Measurements from ENCODE around the gene GAS2. TPM values are rescaled to one million over a fixed set of nuclear protein-coding genes. Genes with fewer than 3 reads are reported as not detected.
A peak's percentile ranks its signal among the peaks of the same experiment; 100 is the strongest.

GAS2 gene
- total RNA-seq, 2 donors from 2014 or later = 2.0 to 2.5 TPM

GRCh38 chr11:22656130-22656529 is 10.3 kb upstream of the GAS2 start:
- Mint-ChIP-seq H3K27ac (no peak overlapping the region), H3K4me3 (no peak overlapping the region), H3K4me1 (ENCODE audit: low read depth) (peaks cover 16% of the 10 kb centered on the region), H3K9me3 (peaks cover 0 to 5% of the 10 kb centered on the region in 2 donors), H3K27me3 (ENCODE audit: low read depth) (no peaks in the 10 kb centered on the region), H3K36me3 (ENCODE audit: insufficient read depth in 2 of 2) (peaks cover 2% of the 10 kb centered on the region in 2 donors)
- DNase-seq (no peak), ATAC-seq (replicated peaks in 1 of 2) (no peak)

GRCh38 chr11:22657101-22657694 is 9.2 kb upstream of the GAS2 start:
- Mint-ChIP-seq H3K36me3 (ENCODE audit: insufficient read depth in 2 of 2) (no peaks in the 10 kb centered on the region), H3K4me1 (ENCODE audit: low read depth) (peaks cover 16% of the 10 kb centered on the region), H3K9me3 (peaks cover 0 to 3% of the 10 kb centered on the region in 2 donors), H3K27me3 (ENCODE audit: low read depth) (no peaks in the 10 kb centered on the region), H3K4me3 (peak overlapping the region in 1 of 2 donors; percentile 10), H3K27ac (peak overlapping the region; percentile 89)
- ATAC-seq (replicated peaks in 1 of 2) = peak; percentile 86 to 91
- peak; percentile 1 to 10 for DNase-seq

- Mint-ChIP-seq H3K36me3 (ENCODE audit: insufficient read depth in 2 of 2) (no peaks in the 10 kb centered on the region), H3K9me3 (no peaks in the 10 kb centered on the region), H3K27ac (no peak overlapping the region), H3K27me3 (ENCODE audit: low read depth) (no peaks in the 10 kb centered on the region), H3K4me3 (no peak overlapping the region), H3K4me1 (ENCODE audit: low read depth) (peaks cover 16% of the 10 kb centered on the region)
- no peak for ATAC-seq (replicated peaks in 1 of 2)
- DNase-seq = no peak
These were observed 6.6 kb upstream of the GAS2 start for GRCh38 chr11:22659783-22660182.

GRCh38 chr11:22666688-22667439 is 453 bp downstream of the GAS2 start:
- no peak overlapping the region for H3K27ac Mint-ChIP-seq

GRCh38 chr11:22668005-22668796 is 1.8 kb downstream of the GAS2 start:
- peaks cover 28% of the 10 kb centered on the region for H3K4me1 Mint-ChIP-seq (ENCODE audit: low read depth)
- H3K27ac Mint-ChIP-seq = no peak overlapping the region
- DNase-seq (no peak), ATAC-seq (replicated peaks in 1 of 2) (no peak)
- no peaks in the 10 kb centered on the region for H3K9me3 Mint-ChIP-seq
- H3K4me3 Mint-ChIP-seq = no peak overlapping the region
- no peaks in the 10 kb centered on the region for H3K36me3 Mint-ChIP-seq (ENCODE audit: insufficient read depth in 2 of 2)
- H3K27me3 Mint-ChIP-seq (ENCODE audit: low read depth) = peaks cover 52% of the 10 kb centered on the region

More at GRCh38 chr11:22666688-22667439, 453 bp downstream of the GAS2 start:
- Mint-ChIP-seq H3K9me3 (no peaks in the 10 kb centered on the region), H3K4me1 (ENCODE audit: low read depth) (peaks cover 28% of the 10 kb centered on the region), H3K36me3 (ENCODE audit: insufficient read depth in 2 of 2) (no peaks in the 10 kb centered on the region), H3K27me3 (ENCODE audit: low read depth) (peaks cover 52% of the 10 kb centered on the region), H3K4me3 (peak overlapping the region; percentile 82 to 87)
- ATAC-seq (replicated peaks in 1 of 2) = peak; percentile 73 to 87
- DNase-seq = peak; percentile 13 to 46

GRCh38 chr11:22669368-22669767 is 3.0 kb downstream of the GAS2 start:
- H3K9me3 Mint-ChIP-seq = no peaks in the 10 kb centered on the region
- ATAC-seq (replicated peaks in 1 of 2) (no peak), DNase-seq (no peak)
- H3K36me3 Mint-ChIP-seq (ENCODE audit: insufficient read depth in 2 of 2) = no peaks in the 10 kb centered on the region
- peaks cover 28% of the 10 kb centered on the region for H3K4me1 Mint-ChIP-seq (ENCODE audit: low read depth)
- H3K27ac Mint-ChIP-seq = no peak overlapping the region
- H3K4me3 Mint-ChIP-seq = no peak overlapping the region
- peaks cover 52% of the 10 kb centered on the region for H3K27me3 Mint-ChIP-seq (ENCODE audit: low read depth)

- Mint-ChIP-seq H3K36me3 (ENCODE audit: insufficient read depth in 2 of 2) (no peaks in the 10 kb centered on the region), H3K4me1 (ENCODE audit: low read depth) (peaks cover 28% of the 10 kb centered on the region), H3K9me3 (no peaks in the 10 kb centered on the region), H3K27ac (no peak overlapping the region), H3K27me3 (ENCODE audit: low read depth) (peaks cover 50% of the 10 kb centered on the region), H3K4me3 (no peak overlapping the region)
- DNase-seq (no peak), ATAC-seq (replicated peaks in 1 of 2) (no peak)
These were observed 4.4 kb downstream of the GAS2 start for GRCh38 chr11:22670830-22671229.

- DNase-seq (no peak), ATAC-seq (replicated peaks in 1 of 2) (no peak)
- Mint-ChIP-seq H3K9me3 (no peaks in the 10 kb centered on the region), H3K27me3 (ENCODE audit: low read depth) (peaks cover 41% of the 10 kb centered on the region), H3K27ac (no peak overlapping the region), H3K4me3 (no peak overlapping the region), H3K36me3 (ENCODE audit: insufficient read depth in 2 of 2) (no peaks in the 10 kb centered on the region), H3K4me1 (ENCODE audit: low read depth) (peaks cover 19% of the 10 kb centered on the region)
These were observed 5.3 kb downstream of the GAS2 start for GRCh38 chr11:22671751-22672150.

- ATAC-seq (replicated peaks in 1 of 2) = no peak
- no peak overlapping the region for H3K27ac Mint-ChIP-seq
- no peak for DNase-seq
- H3K9me3 Mint-ChIP-seq = no peaks in the 10 kb centered on the region
- no peaks in the 10 kb centered on the region for H3K4me1 Mint-ChIP-seq (ENCODE audit: low read depth)
- H3K27me3 Mint-ChIP-seq (ENCODE audit: low read depth) = peaks cover 15% of the 10 kb centered on the region
- H3K4me3 Mint-ChIP-seq = no peak overlapping the region
- H3K36me3 Mint-ChIP-seq (ENCODE audit: insufficient read depth in 2 of 2) = no peaks in the 10 kb centered on the region
These were observed 8.3 kb downstream of the GAS2 start for GRCh38 chr11:22674470-22675439.

- DNase-seq (no peak), ATAC-seq (replicated peaks in 1 of 2) (no peak)
- no peaks in the 10 kb centered on the region for H3K27me3 Mint-ChIP-seq (ENCODE audit: low read depth)
These were observed 10.9 kb downstream of the GAS2 start for GRCh38 chr11:22677153-22677903.

GRCh38 chr11:22680628-22681027 is 14.2 kb downstream of the GAS2 start:
- Mint-ChIP-seq H3K36me3 (ENCODE audit: insufficient read depth in 2 of 2) (no peaks in the 10 kb centered on the region), H3K27me3 (ENCODE audit: low read depth) (no peaks in the 10 kb centered on the region), H3K9me3 (no peaks in the 10 kb centered on the region), H3K27ac (no peak overlapping the region), H3K4me3 (no peak overlapping the region), H3K4me1 (ENCODE audit: low read depth) (no peaks in the 10 kb centered on the region)
- DNase-seq (no peak), ATAC-seq (replicated peaks in 1 of 2) (no peak)

More at GRCh38 chr11:22677153-22677903, 10.9 kb downstream of the GAS2 start:
- Mint-ChIP-seq H3K9me3 (no peaks in the 10 kb centered on the region), H3K4me3 (no peak overlapping the region), H3K36me3 (ENCODE audit: insufficient read depth in 2 of 2) (no peaks in the 10 kb centered on the region), H3K27ac (no peak overlapping the region), H3K4me1 (ENCODE audit: low read depth) (no peaks in the 10 kb centered on the region)

GRCh38 chr11:22681281-22681812 is 14.9 kb downstream of the GAS2 start:
- ATAC-seq (replicated peaks in 1 of 2) = no peak
- no peaks in the 10 kb centered on the region for H3K9me3 Mint-ChIP-seq
- H3K4me1 Mint-ChIP-seq (ENCODE audit: low read depth) = no peaks in the 10 kb centered on the region
- no peaks in the 10 kb centered on the region for H3K27me3 Mint-ChIP-seq (ENCODE audit: low read depth)
- H3K27ac Mint-ChIP-seq = no peak overlapping the region
- no peak overlapping the region for H3K4me3 Mint-ChIP-seq
- no peaks in the 10 kb centered on the region for H3K36me3 Mint-ChIP-seq (ENCODE audit: insufficient read depth in 2 of 2)
- no peak for DNase-seq

All from activated T-cell treated with anti-CD3 and anti-CD28 coated beads, Interleukin-2, amount 50 U/mL, for 72 hours (primary cell).